Pons (tissue), 1 donor: ENCODE data around the gene ZNF43.
A peak's percentile ranks its signal among the peaks of the same experiment; 100 is the strongest.
"Not testable (repeated sequence)": the region's sequence is repeated elsewhere in the genome, so short reads cannot be mapped to it uniquely, and the experiment has no call there.

ENCODE experiments used
- DNase-seq: peaks from one replicate; pipeline ENCODE4 v3.0.0-alpha.2; 2016; ENCODE audit warnings: low spot score

ZNF43 gene

GRCh38 chr19:21808400-21809000, 27.5 kb downstream of the ZNF43 start:
- not testable (repeated sequence) for DNase-seq

GRCh38 chr19:21789466-21790085, 46.4 kb downstream of the ZNF43 start:
- no peak for DNase-seq

GRCh38 chr19:21786936-21787335, 49.0 kb downstream of the ZNF43 start:
- no peak for DNase-seq

GRCh38 chr19:21775792-21776191, 60.2 kb downstream of the ZNF43 start:
- DNase-seq: not testable (repeated sequence)

GRCh38 chr19:21767065-21767800, 68.7 kb downstream of the ZNF43 start, which contains the start of gene ZNF100:
Gene ZNF100 (minus strand): TSS chr19:21767579. CDS start chr19:21767429, 150 bp downstream.
- DNase-seq: peak; percentile 95

- DNase-seq: not testable (repeated sequence)
These were observed 69.3 kb downstream of the ZNF43 start for GRCh38 chr19:21766705-21767064.

- no peak for DNase-seq
These were observed 70.8 kb downstream of the ZNF43 start for GRCh38 chr19:21765151-21765550.

GRCh38 chr19:21761547-21761946, 74.4 kb downstream of the ZNF43 start:
- DNase-seq: not testable (repeated sequence)

- DNase-seq: no peak
These were observed 77.7 kb downstream of the ZNF43 start for GRCh38 chr19:21758296-21758695.

- DNase-seq: not testable (repeated sequence)
These were observed 80.4 kb downstream of the ZNF43 start for GRCh38 chr19:21755555-21755954.
